IPS DF 6.9 (cell line): ENCODE results near the gene BMS1.
A peak's percentile ranks its signal among the peaks of the same experiment; 100 is the strongest.
"Not testable (repeated sequence)": the region's sequence is repeated elsewhere in the genome, so short reads cannot be mapped to it uniquely, and the experiment has no call there.

Experiments used
- DNase-seq: peaks from one replicate; pipeline ENCODE4 v3.0.0-alpha.2; 2013; ENCODE audit warnings: low read depth, low spot score
- H3K27ac ChIP-seq: one replicate; pipeline ENCODE4 v1.5.1; 2013; ENCODE audit warnings: low read length, control low read depth
- H3K27me3 ChIP-seq: 2 replicates; pipeline ENCODE4 v1.6.1; 2013; ENCODE audit warnings: mild to moderate bottlenecking, low read length; ENCODE audit not compliant: control insufficient read depth, insufficient read depth
- H3K36me3 ChIP-seq: 2 replicates; pipeline ENCODE4 v1.6.1; 2013; ENCODE audit warnings: low read length; ENCODE audit not compliant: control insufficient read depth, insufficient read depth
- H3K4me1 ChIP-seq: 2 replicates; pipeline ENCODE4 v1.6.1; 2013; ENCODE audit warnings: low read length; ENCODE audit not compliant: control insufficient read depth, insufficient read depth
- H3K4me3 ChIP-seq: 2 replicates; pipeline ENCODE4 v1.5.1; 2013; ENCODE audit warnings: mild to moderate bottlenecking, low read length
- H3K9me3 ChIP-seq: 2 replicates; pipeline ENCODE4 v1.6.1; 2013; ENCODE audit warnings: low read length, inconsistent platforms; ENCODE audit not compliant: control insufficient read depth, insufficient read depth
- WGBS: extraction: QIAGEN DNeasy Blood & Tissue Kit; methylation state at CpG from one replicate; pipeline ENCODE4 v1.1.7; 2013; ENCODE audit warnings: mixed read lengths, missing lambda C conversion rate; ENCODE audit not compliant: insufficient read length, insufficient coverage; 5-methylcytosine and 5-hydroxymethylcytosine counted together

BMS1 gene

DNA sequence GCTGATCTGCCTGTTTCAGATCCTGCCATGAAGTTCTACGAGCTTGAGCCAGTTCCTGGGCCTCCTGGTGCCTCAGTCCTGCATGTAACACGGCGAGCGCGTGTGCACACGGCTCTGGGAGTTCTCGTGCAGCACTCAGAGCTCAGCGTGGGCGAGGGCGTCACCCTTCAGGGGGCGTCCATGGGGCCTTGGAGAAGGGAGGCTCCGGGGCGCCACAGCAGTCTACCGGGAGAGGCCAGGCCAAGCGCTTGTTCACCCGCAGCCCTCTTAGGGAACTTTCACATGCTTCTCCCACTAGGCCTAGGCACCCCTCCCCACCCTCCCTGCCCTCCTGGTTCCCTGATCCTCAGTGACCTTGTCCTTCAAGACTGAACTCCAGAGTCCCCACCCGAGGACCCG is 83.1 kb downstream of the BMS1 start:
- Histone ChIP-seq H3K9me3 (no peaks in the 10 kb centered on the region), H3K36me3 (no peaks in the 10 kb centered on the region), H3K27me3 (peaks cover 4% of the 10 kb centered on the region; the same call in 1 of the 2 replicates), H3K27ac (no peak overlapping the region), H3K4me1 (peaks cover 2% of the 10 kb centered on the region; the same call in 1 of the 2 replicates), H3K4me3 (no peak overlapping the region)
- DNase-seq, result no peak
- no CpG with 5 or more reads among the region's 18 CpGs for WGBS

DNA sequence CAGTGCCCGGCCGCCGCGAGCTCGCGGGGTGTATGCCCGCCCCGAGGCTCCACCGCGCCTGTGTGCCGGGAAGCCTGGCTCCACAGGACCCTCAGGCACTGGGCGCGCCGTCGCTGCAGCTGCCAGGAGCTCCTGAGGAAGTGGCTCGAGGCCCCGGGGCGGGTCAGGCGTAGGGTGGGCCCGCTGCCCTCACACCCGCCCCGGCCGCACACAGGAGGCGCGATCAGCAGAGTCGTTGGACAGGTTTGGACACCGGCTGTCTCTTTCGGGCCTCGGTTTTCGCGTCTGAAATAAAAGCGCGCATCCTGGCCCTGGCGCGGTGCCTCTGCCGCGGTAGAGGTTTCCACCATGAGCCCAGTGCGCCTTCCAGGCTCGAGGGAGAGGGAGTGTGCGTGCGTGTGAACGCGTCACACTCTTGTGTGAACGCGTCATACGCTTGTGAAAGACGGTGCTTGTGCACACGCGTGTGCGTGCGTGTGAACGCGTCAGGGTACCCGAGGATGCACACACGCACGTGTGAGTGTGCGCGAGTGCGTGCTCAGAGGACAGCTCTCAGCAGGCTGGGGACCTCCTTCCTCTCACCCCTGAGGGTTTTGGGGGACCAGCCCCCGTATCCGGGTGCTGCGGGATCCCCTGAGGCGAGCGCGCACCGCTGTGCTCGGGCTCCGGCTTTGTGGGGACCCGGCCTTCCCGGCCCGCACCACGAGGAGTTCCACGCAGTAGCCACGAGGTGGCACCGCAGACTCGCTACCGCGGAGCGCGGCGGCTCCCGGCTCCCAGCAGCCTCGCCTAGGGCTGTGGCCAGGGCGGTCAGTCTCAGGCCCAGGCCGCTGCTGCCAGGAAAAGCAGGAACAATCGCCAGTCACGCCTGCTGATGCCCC is 83.8 kb downstream of the BMS1 start:
- peaks cover 2% of the 10 kb centered on the region; the same call in 1 of the 2 replicates for H3K4me1 ChIP-seq
- H3K27me3 ChIP-seq, result peaks cover 4% of the 10 kb centered on the region; the same call in 1 of the 2 replicates
- no peaks in the 10 kb centered on the region for H3K9me3 ChIP-seq
- H3K36me3 ChIP-seq, result no peaks in the 10 kb centered on the region
- WGBS, result no CpG with 5 or more reads among the region's 87 CpGs
- H3K27ac ChIP-seq, result no peak overlapping the region
- peak overlapping the region; percentile 6; the same call in 1 of the 2 replicates for H3K4me3 ChIP-seq
- peak; percentile 54 for DNase-seq

DNA sequence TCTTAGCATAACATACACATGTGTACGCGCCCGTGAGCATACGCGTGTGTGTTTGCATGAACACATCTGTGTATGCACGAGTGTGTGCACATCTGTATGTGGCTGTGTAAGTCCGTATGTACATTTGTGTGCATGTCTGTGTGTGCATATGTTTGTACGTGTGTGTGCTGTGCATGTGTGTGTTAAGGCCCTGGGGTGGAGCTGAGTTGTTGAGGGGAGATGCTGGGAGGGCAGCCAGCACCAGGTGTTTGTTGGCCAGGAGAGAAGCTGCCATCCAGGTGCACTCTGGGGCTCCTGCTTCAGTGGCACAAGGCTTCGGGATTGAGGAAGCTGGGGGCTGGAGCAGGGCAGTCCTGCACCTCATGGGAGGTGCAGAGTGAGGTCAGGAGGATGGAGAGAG is 85.0 kb downstream of the BMS1 start:
- DNase-seq, result no peak

DNA sequence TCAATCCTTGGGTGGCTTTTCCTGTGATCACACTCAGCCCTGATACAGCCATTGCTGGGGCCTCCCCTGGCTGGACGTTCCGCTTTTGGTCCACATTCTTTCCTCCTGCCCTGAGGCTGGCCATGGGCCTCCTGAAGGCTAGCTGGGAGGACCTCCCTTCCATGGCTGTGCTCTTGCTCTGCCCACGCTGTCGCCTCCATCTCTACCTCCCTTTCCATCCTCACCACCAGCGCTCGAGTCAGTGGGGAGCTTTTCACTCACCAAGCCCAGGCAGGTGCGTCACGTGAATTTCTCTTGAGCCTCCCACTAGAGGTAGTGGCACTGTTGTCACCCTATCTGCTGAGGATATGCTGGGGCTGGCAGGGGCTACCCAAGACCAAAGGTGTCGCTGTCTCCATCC is 85.9 kb downstream of the BMS1 start:
- no peak for DNase-seq
- Histone ChIP-seq H3K4me3 (no peak overlapping the region), H3K9me3 (no peaks in the 10 kb centered on the region), H3K4me1 (peaks cover 2% of the 10 kb centered on the region; the same call in 1 of the 2 replicates), H3K27ac (no peak overlapping the region), H3K27me3 (peaks cover 4% of the 10 kb centered on the region; the same call in 1 of the 2 replicates), H3K36me3 (no peaks in the 10 kb centered on the region)
- WGBS, result no CpG with 5 or more reads among the region's 9 CpGs

More for the DNA sequence above, 85.0 kb downstream of the BMS1 start:
- Histone ChIP-seq H3K27ac (no peak overlapping the region), H3K9me3 (no peaks in the 10 kb centered on the region), H3K4me3 (no peak overlapping the region), H3K27me3 (peaks cover 4% of the 10 kb centered on the region; the same call in 1 of the 2 replicates), H3K36me3 (no peaks in the 10 kb centered on the region), H3K4me1 (peaks cover 2% of the 10 kb centered on the region; the same call in 1 of the 2 replicates)
- WGBS, result no CpG with 5 or more reads among the region's 9 CpGs

DNA sequence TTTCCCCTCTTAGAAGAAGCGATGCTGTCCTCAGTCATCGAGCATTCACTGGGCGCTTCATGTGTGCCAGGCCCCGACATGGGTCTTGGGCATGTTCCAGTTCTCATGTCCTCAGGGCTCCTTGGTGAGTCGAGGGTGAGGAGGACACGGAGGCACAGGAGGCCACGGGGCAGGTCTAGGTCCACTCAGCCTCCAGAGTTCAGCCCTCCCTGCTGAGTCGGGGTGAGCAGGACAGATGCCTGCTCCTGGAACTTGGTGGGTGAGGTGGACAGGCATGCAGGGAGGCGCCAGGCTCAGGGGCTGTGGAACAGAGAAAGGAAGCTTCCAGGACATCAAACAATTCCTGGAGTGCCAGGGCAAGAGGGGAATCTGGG is 87.4 kb downstream of the BMS1 start:
- Histone ChIP-seq H3K9me3 (no peaks in the 10 kb centered on the region), H3K27ac (no peak overlapping the region), H3K4me3 (no peak overlapping the region), H3K27me3 (peaks cover 4% of the 10 kb centered on the region; the same call in 1 of the 2 replicates), H3K36me3 (no peaks in the 10 kb centered on the region), H3K4me1 (peaks cover 2% of the 10 kb centered on the region; the same call in 1 of the 2 replicates)
- no peak for DNase-seq
- WGBS, result no CpG with 5 or more reads among the region's 9 CpGs

DNA sequence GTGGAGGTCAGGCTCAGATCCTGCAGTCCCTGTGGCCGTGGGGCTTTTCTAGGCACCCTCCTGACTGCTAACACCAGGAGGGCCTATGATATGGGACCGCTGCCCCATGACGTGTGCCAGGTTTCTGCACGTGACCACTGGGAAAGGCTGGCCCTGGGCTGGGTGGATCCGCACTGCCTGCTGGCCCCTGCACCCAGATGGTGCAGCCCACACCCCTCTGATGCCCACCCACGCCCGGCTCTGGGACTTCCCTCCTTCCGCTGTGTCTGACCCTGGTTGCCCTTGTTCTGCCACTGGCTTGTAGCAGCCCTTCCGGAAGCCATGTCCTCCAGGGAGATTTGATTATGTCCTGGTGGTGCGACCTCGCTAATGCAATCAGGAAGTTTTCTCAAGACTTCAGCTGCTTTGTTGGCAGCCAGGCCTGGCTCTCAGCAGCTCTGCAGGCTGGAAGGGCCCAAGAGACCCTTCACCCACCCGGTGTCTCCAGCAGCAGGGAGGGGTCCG is 88.6 kb downstream of the BMS1 start:
- not testable (repeated sequence) for H3K4me3 ChIP-seq, H3K9me3 ChIP-seq, DNase-seq, H3K27ac ChIP-seq, H3K27me3 ChIP-seq, H3K36me3 ChIP-seq, H3K4me1 ChIP-seq
- WGBS, result no CpG with 5 or more reads among the region's 13 CpGs

DNA sequence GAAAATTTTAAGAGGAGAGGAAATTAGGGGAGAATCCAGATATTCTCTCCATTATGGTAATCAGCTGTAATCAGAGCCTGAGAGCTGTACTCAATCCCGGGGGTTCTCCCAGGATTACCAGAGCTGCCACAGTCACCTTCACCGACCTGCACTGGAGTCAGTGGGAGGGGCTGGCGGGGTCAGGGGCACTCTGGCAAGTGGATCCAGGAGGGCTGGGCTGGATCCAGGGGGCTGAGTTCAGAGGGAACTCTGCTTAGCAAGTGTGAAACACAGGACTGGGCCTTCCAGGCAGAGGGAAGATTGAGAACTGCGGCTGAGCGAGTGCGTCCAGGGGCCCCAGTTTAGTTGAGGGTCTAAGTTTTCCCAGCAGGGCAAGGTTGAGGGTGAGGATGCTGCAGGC is 89.2 kb downstream of the BMS1 start:
- Histone ChIP-seq H3K27me3 (no peaks in the 10 kb centered on the region), H3K36me3 (no peaks in the 10 kb centered on the region), H3K4me1 (peaks cover 2% of the 10 kb centered on the region; the same call in 1 of the 2 replicates), H3K27ac (no peak overlapping the region), H3K9me3 (no peaks in the 10 kb centered on the region), H3K4me3 (no peak overlapping the region)
- DNase-seq, result no peak
- no CpG with 5 or more reads among the region's 6 CpGs for WGBS

DNA sequence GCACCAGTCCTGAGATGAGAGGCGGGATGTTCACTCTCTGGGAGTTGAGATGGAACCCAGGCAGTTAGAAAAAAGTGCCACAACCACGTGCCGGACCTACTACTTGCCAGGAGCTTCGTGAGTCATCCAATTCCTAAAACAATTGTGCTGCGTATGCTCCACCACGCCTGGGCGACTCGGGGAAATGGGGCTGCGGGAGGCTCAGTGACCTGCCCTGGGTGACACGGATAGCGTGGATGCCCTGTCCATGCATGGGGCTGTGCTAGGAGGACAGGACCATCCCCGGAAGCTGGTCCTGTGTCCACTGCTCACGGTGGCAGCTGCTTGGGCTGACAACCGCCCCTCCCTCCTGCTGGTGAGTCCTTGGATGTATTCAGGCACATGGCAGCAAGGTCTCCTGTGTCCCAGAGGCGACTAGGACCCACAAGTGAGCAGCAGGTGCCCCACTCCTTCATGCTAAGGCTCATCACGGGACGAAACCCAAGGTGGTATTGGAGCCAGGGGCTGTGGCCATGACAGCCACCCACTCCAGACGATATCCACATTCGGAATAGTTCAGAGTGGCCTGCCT is 90.4 kb downstream of the BMS1 start:
- no CpG with 5 or more reads among the region's 19 CpGs for whole genome bisulfite sequencing
- no peaks in the 10 kb centered on the region for H3K36me3 ChIP-seq

DNA sequence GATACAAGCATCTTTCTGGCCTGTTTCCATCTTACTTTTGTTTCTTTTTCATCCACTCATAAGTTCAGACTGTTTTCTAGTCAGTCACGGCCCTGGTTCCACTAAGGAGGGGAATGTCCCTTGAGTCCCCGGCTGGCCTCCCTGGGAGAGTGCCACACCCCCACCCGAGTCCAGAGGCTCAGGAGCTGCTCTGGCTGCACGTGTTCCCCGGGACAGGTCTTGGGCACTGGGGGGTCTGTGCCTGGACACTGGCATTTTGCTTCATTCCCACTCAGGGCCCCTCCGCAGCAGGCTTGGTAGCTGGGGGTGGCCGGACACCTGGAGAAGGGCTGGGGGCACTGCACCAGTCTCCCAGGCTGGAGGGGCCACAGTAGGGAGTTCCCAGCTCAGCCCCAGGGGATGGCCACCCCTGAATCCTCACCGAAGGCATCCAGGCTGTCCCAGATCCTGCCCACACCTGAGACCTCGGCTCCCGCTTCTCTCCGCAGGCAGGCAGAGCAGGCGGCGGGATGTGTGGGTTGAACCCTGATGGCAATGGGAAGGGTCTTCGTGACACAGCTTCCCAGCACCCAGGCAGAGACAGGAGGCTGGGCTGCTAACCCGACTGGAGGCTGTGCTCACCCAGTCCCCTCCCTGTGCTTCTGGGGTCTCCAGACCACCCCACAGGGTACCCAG is 92.3 kb downstream of the BMS1 start:
- H3K27ac ChIP-seq, result no peak overlapping the region
- WGBS, result no CpG with 5 or more reads among the region's 15 CpGs

More for the DNA sequence above, 90.4 kb downstream of the BMS1 start:
- no peak for DNase-seq
- Histone ChIP-seq H3K4me1 (no peaks in the 10 kb centered on the region; the same call in 1 of the 2 replicates), H3K9me3 (no peaks in the 10 kb centered on the region), H3K4me3 (no peak overlapping the region), H3K27me3 (no peaks in the 10 kb centered on the region), H3K27ac (no peak overlapping the region)

DNA sequence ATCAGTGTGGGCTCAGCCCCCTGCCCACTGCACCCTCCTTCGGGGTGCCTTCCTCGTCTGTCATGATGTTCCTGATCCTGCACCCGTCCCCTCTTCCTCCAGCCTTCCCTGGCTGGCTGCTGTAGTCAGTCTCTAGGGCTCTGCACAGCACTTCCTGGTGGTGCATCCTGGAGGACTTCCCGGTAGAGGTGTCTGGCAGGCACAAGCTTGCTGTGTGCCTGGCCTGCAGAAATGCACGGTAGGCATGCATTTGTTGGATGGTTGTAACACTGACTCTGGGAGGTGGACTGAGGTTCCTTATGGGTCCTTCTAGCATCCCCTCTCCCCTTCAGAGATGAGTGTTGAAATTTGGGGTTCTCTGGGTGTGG is 92.8 kb downstream of the BMS1 start:
- no peak for DNase-seq

More for the DNA sequence above, 92.3 kb downstream of the BMS1 start:
- Histone ChIP-seq H3K27me3 (no peaks in the 10 kb centered on the region), H3K36me3 (no peaks in the 10 kb centered on the region), H3K4me1 (no peaks in the 10 kb centered on the region; the same call in 1 of the 2 replicates), H3K4me3 (no peak overlapping the region), H3K9me3 (no peaks in the 10 kb centered on the region)
- no peak for DNase-seq

More for the DNA sequence above, 92.8 kb downstream of the BMS1 start:
- Histone ChIP-seq H3K4me1 (no peaks in the 10 kb centered on the region; the same call in 1 of the 2 replicates), H3K27me3 (no peaks in the 10 kb centered on the region), H3K36me3 (no peaks in the 10 kb centered on the region), H3K27ac (no peak overlapping the region), H3K4me3 (no peak overlapping the region), H3K9me3 (no peaks in the 10 kb centered on the region)
- WGBS, result no CpG with 5 or more reads among the region's 5 CpGs
